ENCODE measurements around the gene SNX22. TPM values are rescaled to one million over a fixed set of nuclear protein-coding genes. Genes with fewer than 3 reads are reported as not detected.

The SNX22 gene
- 0.65 and 1.5 TPM in 2 replicates for total RNA-seq

DNA sequence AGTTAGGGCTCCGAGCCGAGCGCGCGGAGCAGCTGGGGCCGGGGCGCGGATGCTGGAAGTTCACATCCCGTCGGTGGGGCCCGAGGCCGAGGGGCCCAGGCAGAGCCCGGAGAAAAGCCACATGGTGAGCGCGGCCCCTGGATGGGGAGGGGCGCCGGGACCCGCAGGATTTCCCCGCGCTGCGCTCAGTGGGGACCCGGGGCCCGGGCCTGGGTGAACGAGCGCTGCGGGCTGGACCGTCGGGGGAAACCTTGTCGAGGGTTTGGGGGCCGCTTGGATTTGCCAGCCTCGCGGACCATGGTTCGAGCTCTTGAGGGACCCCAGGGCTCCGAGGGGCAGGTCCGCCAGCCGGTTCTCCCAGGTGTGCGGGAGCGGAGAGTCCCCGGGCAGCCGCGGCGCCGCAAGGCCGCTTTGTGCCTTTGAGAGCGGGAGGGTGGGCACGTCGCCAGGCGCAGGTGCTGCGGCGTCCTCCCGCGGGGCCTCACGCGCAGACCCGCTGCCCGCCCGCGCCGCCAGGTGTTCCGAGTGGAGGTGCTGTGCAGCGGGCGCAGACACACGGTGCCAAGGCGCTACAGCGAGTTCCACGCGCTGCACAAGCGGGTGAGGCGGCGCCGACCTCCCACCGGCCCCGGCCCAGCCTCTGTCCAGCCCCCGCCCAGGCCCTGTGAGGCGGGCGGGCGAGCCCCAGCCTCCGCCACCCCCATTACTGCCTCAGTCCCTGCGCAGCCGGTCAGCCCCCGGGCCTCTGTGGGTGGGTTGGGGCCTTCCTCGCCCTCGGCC, at the start of gene SNX22:
SNX22 (plus strand) TSS at position 5 of the 780 bp plus-strand sequence; CDS start at position 50, 45 bp downstream.

DNA sequence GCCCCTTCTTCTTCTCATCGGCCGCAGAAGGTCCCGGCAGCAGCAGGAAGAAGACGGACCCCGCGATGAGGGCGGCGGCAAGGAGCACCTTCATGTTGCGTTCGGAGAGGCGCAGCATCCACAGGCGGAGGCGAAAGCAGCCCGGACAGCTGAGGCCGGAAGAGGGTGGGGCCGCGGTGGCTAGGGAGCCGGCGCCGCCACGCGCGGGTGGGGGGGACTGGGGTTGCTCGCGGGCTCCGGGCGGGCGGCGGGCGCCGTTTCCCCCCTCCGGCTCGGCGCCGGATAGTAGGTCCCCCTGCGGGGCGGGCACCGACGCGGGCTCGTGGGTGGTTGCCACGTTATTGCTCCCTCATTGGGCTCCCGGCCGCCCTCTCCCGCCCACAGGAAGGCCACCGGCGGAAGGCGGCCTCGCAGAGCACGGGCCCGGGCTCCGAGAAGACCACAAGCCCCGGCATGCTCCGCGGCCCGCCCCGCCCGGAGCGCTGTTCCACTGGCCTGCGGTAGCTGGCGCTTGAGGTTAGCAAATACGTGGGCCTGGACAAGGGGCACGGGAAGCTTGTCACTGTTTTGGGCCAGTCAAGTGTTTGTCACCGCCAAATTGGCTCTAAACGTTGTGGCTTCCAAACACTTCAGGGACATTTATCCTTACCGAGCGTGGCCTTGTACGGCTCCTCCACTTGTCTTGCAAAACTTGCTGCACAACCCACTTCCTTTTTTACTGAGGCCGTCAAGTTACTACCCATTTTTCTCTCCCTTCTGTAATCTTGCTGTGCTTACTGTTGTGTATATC, 11.5 kb downstream of the SNX22 start, which contains the start of gene PPIB:
PPIB (minus strand) TSS at position 154 of the 790 bp plus-strand sequence; CDS start at position 118, 36 bp downstream.

Small RNA genes lying within 50 kb of the gene (small RNA-seq; reads per million reads assigned to genes)
- not detected for gene RF00019

Other genes starting within 250 kb of the SNX22 start
- 1.8 and 4.0 TPM in 2 replicates for gene DAPK2, start 105.2 kb upstream of the SNX22 start, total RNA-seq
- 83.8 and 84.0 TPM in 2 replicates for gene CIAO2A, start 57.9 kb upstream of the SNX22 start, total RNA-seq
- gene SNX1, start 55.7 kb upstream of the SNX22 start, total RNA-seq, result 59.3 and 63.3 TPM in 2 replicates
- gene PPIB, start 11.3 kb downstream of the SNX22 start, total RNA-seq, result 648 and 695 TPM in 2 replicates
- 38.6 and 39.0 TPM in 2 replicates for gene CSNK1G1, start 204.4 kb downstream of the SNX22 start, total RNA-seq
- gene PCLAF, start 229.7 kb downstream of the SNX22 start, total RNA-seq, result 58.8 and 93.0 TPM in 2 replicates
- 16.6 and 19.3 TPM in 2 replicates for gene TRIP4, start 236.1 kb downstream of the SNX22 start, total RNA-seq